ENCODE results near the gene CDH16.

GRCh38 chr16:66923247-66923731 is 4.6 kb upstream of the CDH16 start:
- TF ChIP-seq CTCF (IDR thresholded peaks at IDR 0.05) (no peak), POLR2AphosphoS5 (IDR thresholded peaks at IDR 0.05) (peak; percentile 84), EP300 (IDR thresholded peaks at IDR 0.05) (no peak)

Measured in gastroesophageal sphincter (tissue), 3 donors.